Left colon (tissue), 2 donors: ENCODE results near the gene AKAP7. TPM values are rescaled to one million over a fixed set of nuclear protein-coding genes. Genes with fewer than 3 reads are reported as not detected.
A peak's percentile ranks its signal among the peaks of the same experiment; 100 is the strongest.

Source experiments
- ATAC-seq: fragments of 200-7000 bp; cut with Tn5 transposase; one replicate; pipeline ENCODE4 v1.9.1; 2020; ENCODE audit warnings: mild to moderate bottlenecking, moderate library complexity
- DNase-seq, 2 donors: peaks; one replicate each; pipeline ENCODE4 v3.0.0-alpha.2; 2020
- intact Hi-C, 2 donors: fragments of 100-400 bp; cut with DNase I in 1 of 2; cut with micrococcal nuclease in 1 of 2; formaldehyde crosslinking; loops; one replicate each; pipeline versions ENCODE4 v1.11.2 to v1.14.0; 2022; cut with DNase I, micrococcal nuclease
- total RNA-seq, 2 donors: library from RNA; stranded (reverse); fragmentation: NEBNext Ultra II Directional; extraction: Animal tissue kit (Norgen Biotek cat#: 25700); gene quantifications; one replicate each; pipeline ENCODE4 v1.2.1, GENCODE V29; 2021
- donor health status: DM: no; HTN: no; CAD: no.
- donor health status: DM: yes; HTN: yes; CAD: no.

Gene AKAP7
- total RNA-seq, 2 donors from 2014 or later = 14.1 to 24.0 TPM

GRCh38 chr6:131177996-131178395 lies 42.7 kb downstream of the AKAP7 start:
- no peak for DNase-seq
- ATAC-seq = no peak
- intact Hi-C loops = no loop called here

GRCh38 chr6:131182991-131183425 lies 47.7 kb downstream of the AKAP7 start:
- intact Hi-C loops = no loop called here
- ATAC-seq (peak; percentile 69), DNase-seq (no peak)

GRCh38 chr6:131183427-131184095 lies 48.3 kb downstream of the AKAP7 start:
- intact Hi-C loops = no loop called here
- no peak for ATAC-seq
- no peak for DNase-seq

- DNase-seq (no peak), ATAC-seq (no peak)
- intact Hi-C loops = loop anchor here (10.0 kb wide), 1 partner anchor 343 kb away; no protein-coding TSS in a partner anchor
These were observed 56.3 kb downstream of the AKAP7 start for GRCh38 chr6:131191590-131191989.

- ATAC-seq (no peak), DNase-seq (no peak)
- intact Hi-C loops = loop anchor here (10.0 kb wide), 1 partner anchor 337 kb away; no protein-coding TSS in a partner anchor
These were observed 62.4 kb downstream of the AKAP7 start for GRCh38 chr6:131197716-131198115.

- DNase-seq = peak; percentile 32 to 51
- intact Hi-C loops = loop anchor here (10.0 kb wide), 1 partner anchor 335 kb away; no protein-coding TSS in a partner anchor
- ATAC-seq = peak; percentile 100
These were observed 64.5 kb downstream of the AKAP7 start for GRCh38 chr6:131199568-131200272.

- intact Hi-C loops = no loop called here
- ATAC-seq (no peak), DNase-seq (no peak)
These were observed 70.4 kb downstream of the AKAP7 start for GRCh38 chr6:131205481-131206244.

GRCh38 chr6:131206463-131207251 lies 71.4 kb downstream of the AKAP7 start:
- intact Hi-C loops = no loop called here
- DNase-seq (no peak), ATAC-seq (peak; percentile 57)

GRCh38 chr6:131208787-131209186 lies 73.5 kb downstream of the AKAP7 start:
- DNase-seq (no peak), ATAC-seq (no peak)
- intact Hi-C loops = no loop called here

- ATAC-seq (no peak), DNase-seq (no peak)
- intact Hi-C loops = no loop called here
These were observed 75.2 kb downstream of the AKAP7 start for GRCh38 chr6:131210469-131210868.

GRCh38 chr6:131212024-131212423 lies 76.8 kb downstream of the AKAP7 start:
- DNase-seq = no peak
- intact Hi-C loops = no loop called here
- ATAC-seq = no peak

GRCh38 chr6:131212913-131213312 lies 77.6 kb downstream of the AKAP7 start:
- intact Hi-C loops = no loop called here
- ATAC-seq (peak; percentile 35), DNase-seq (no peak)

GRCh38 chr6:131213501-131213990 lies 78.3 kb downstream of the AKAP7 start:
- DNase-seq = no peak
- no peak for ATAC-seq
- intact Hi-C loops = no loop called here

GRCh38 chr6:131215219-131215618 lies 80.0 kb downstream of the AKAP7 start:
- ATAC-seq = no peak
- no peak for DNase-seq
- intact Hi-C loops = no loop called here

- ATAC-seq = peak; percentile 32
- DNase-seq = no peak
These were observed 81.0 kb downstream of the AKAP7 start for GRCh38 chr6:131216246-131216645.

GRCh38 chr6:131222773-131223172 lies 87.5 kb downstream of the AKAP7 start:
- DNase-seq (no peak), ATAC-seq (no peak)
- intact Hi-C loops = no loop called here

More at GRCh38 chr6:131216246-131216645, 81.0 kb downstream of the AKAP7 start:
- intact Hi-C loops = no loop called here

- no peak for ATAC-seq
- intact Hi-C loops = no loop called here
- no peak for DNase-seq
These were observed 88.1 kb downstream of the AKAP7 start for GRCh38 chr6:131223416-131223815.

GRCh38 chr6:131225127-131225526 lies 89.9 kb downstream of the AKAP7 start:
- ATAC-seq = no peak
- intact Hi-C loops = no loop called here
- no peak for DNase-seq

GRCh38 chr6:131225959-131226358 lies 90.7 kb downstream of the AKAP7 start:
- ATAC-seq (no peak), DNase-seq (no peak)
- intact Hi-C loops = no loop called here
